Lower lobe of right lung (tissue), 2 donors: Measurements from ENCODE around the gene CDK6. TPM values are rescaled to one million over a fixed set of nuclear protein-coding genes. Genes with fewer than 3 reads are reported as not detected.

Source experiments
- ATAC-seq, 2 donors: fragments of 200-7000 bp; cut with Tn5 transposase; one replicate each; pipeline ENCODE4 v1.9.1; 2020 to 2022; ENCODE audit warnings: mild to moderate bottlenecking in 2 of 2, moderate library complexity in 2 of 2
- DNase-seq: peaks from one replicate; pipeline ENCODE4 v3.0.0-alpha.2; 2020
- H3K27ac ChIP-seq: fragments of 200-600 bp; one replicate; pipeline ENCODE4 v1.8.0; 2022
- H3K27me3 ChIP-seq: fragments of 200-600 bp; one replicate; pipeline ENCODE4 v1.8.0; 2022; ENCODE audit warnings: low read depth
- H3K36me3 ChIP-seq: fragments of 200-600 bp; one replicate; pipeline ENCODE4 v1.8.0; 2022; ENCODE audit warnings: mild to moderate bottlenecking
- H3K4me1 ChIP-seq: fragments of 200-600 bp; one replicate; pipeline ENCODE4 v1.8.0; 2022
- H3K4me3 ChIP-seq: fragments of 200-600 bp; one replicate; pipeline ENCODE4 v1.8.0; 2022; ENCODE audit warnings: mild to moderate bottlenecking
- H3K9me3 ChIP-seq: fragments of 200-600 bp; one replicate; pipeline ENCODE4 v1.8.0; 2022
- intact Hi-C: fragments of 100-400 bp; cut with DNase I; formaldehyde crosslinking; loops from one replicate; pipeline ENCODE4 v1.11.0; 2022
- total RNA-seq: library from RNA; stranded (reverse); fragmentation: NEBNext Ultra II Directional; extraction: Animal tissue kit (Norgen Biotek cat#: 25700); gene quantifications from one replicate; pipeline ENCODE4 v1.2.1, GENCODE V29; 2021
- TF ChIP-seq, protein P1 (sequence below): fragments of 200-600 bp; IDR thresholded peaks from one replicate; pipeline ENCODE4 v1.8.0; 2022; ENCODE audit warnings: antibody characterized with exemption, mild to moderate bottlenecking
- donor health status: DM: no; HTN: yes; CAD: no; lungs with severe emphysema.

CDK6 gene
- total RNA-seq, 1 donor from 2014 or later = 21.7 TPM

DNA sequence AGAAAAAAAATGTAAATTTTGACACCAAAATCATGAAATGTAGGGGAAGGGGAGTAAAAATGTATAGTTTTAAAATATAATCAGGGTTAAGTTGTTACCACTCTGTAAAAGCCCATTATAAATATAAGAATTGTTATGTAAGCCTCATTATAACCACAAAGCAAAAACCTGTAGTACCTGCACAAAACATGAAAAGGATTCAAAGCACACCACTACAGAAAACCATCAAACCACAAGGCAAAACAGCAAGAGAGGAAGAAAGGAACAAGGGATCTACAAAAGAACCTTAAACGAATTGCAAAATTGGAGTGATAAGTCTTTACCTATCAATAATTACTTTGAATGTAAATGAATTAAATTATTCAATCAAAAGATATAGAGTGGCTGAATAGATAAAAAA, 41.0 kb upstream of the CDK6 start:
- ATAC-seq (no peak), DNase-seq (no peak)
- no peak overlapping the region for H3K4me3 ChIP-seq
- intact Hi-C loops = no loop called here
- H3K36me3 ChIP-seq = no peaks in the 10 kb centered on the region
- TF ChIP-seq, protein P1, sequence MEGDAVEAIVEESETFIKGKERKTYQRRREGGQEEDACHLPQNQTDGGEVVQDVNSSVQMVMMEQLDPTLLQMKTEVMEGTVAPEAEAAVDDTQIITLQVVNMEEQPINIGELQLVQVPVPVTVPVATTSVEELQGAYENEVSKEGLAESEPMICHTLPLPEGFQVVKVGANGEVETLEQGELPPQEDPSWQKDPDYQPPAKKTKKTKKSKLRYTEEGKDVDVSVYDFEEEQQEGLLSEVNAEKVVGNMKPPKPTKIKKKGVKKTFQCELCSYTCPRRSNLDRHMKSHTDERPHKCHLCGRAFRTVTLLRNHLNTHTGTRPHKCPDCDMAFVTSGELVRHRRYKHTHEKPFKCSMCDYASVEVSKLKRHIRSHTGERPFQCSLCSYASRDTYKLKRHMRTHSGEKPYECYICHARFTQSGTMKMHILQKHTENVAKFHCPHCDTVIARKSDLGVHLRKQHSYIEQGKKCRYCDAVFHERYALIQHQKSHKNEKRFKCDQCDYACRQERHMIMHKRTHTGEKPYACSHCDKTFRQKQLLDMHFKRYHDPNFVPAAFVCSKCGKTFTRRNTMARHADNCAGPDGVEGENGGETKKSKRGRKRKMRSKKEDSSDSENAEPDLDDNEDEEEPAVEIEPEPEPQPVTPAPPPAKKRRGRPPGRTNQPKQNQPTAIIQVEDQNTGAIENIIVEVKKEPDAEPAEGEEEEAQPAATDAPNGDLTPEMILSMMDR = no peak
- H3K9me3 ChIP-seq = no peaks in the 10 kb centered on the region
- no peak overlapping the region for H3K27ac ChIP-seq
- no peaks in the 10 kb centered on the region for H3K27me3 ChIP-seq
- H3K4me1 ChIP-seq = no peaks in the 10 kb centered on the region

DNA sequence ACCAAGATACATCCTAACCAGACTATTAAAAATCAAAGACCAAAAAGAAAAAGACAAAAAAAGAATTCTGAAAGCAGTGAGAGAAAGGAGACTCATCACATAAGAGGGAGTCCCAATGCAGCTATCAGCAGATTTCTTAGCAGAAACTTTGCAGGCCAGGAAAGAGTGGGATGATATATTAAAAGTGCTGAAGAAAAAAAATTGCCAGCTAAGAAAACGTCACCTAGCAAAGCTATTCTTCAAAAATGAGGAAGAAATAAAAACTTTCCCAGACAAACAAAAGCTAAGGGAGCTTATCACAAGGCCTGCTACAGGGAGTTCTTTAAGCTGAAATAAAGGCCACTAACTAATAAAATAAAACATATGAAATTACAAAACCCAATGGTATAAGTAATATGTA, 40.5 kb upstream of the CDK6 start:
- H3K4me1 ChIP-seq = no peaks in the 10 kb centered on the region
- no peaks in the 10 kb centered on the region for H3K27me3 ChIP-seq
- H3K9me3 ChIP-seq = no peaks in the 10 kb centered on the region
- TF ChIP-seq, protein P1 = no peak
- no peak for ATAC-seq
- no peak overlapping the region for H3K4me3 ChIP-seq
- H3K36me3 ChIP-seq = no peaks in the 10 kb centered on the region
- H3K27ac ChIP-seq = no peak overlapping the region
- intact Hi-C loops = no loop called here
- DNase-seq = no peak

DNA sequence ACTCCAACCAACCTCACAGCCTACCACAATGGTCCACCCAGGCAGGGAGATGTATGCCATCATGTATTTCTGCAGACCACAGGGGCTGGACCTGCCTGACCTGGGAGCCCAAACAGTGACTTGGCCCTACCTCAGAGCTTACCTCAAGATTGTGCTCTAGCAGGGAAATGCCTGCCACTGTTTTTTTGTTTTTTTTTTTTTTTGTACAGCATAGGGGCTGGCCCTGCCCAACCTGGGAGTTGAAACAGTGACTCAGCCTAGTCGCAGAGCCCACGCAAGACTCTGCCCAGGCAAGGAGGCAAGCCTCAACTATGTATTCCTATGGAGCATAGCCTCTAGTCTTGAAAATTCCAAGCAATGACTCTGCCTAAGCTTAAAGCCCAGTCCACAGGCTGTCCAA, 39.3 kb upstream of the CDK6 start:
- Histone ChIP-seq H3K9me3 (no peaks in the 10 kb centered on the region), H3K36me3 (no peaks in the 10 kb centered on the region), H3K27ac (no peak overlapping the region), H3K4me3 (no peak overlapping the region), H3K4me1 (no peaks in the 10 kb centered on the region), H3K27me3 (no peaks in the 10 kb centered on the region)
- intact Hi-C loops = no loop called here
- ATAC-seq = no peak
- no peak for DNase-seq
- TF ChIP-seq, protein P1 = no peak

DNA sequence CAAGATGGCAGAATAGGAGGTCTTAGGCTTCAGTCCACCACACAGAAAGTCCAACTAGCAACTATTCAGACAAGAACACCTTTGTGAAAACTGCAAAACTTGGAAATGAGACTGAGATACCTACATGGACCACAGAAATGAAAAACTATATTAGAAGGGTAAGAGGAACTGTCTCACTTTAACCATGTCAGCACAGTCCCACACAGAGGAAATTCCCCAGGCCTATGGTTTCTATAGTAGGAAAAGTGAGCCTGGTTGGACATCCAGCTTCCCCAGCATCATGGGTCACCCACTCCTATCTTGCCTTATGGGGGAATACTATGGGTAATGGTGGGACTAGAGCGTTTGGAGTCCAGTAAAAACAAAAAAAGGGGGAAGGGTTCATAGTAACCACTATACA, 38.8 kb upstream of the CDK6 start:
- no peak for DNase-seq
- ATAC-seq = no peak
- intact Hi-C loops = no loop called here

DNA sequence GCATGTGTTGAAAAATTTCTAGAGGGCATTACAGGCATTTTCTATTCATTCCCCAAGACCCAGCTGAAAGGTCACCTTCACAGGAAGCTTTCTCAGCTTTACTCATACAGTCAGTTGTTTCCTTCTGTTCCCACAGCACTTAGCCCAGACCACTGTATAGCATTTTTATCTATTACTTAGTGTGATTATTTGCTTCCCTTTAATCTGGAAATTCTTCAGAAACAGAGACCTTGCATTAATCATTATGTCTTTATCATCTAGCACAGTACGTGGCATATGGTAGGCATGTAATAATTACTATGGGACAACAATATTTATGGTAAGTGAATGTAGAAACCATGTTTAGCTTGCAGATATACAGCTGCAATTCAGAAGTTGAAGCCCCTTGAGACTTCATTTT, 38.2 kb upstream of the CDK6 start:
- Histone ChIP-seq H3K36me3 (no peaks in the 10 kb centered on the region), H3K27ac (no peak overlapping the region), H3K9me3 (no peaks in the 10 kb centered on the region), H3K4me3 (no peak overlapping the region), H3K27me3 (no peaks in the 10 kb centered on the region), H3K4me1 (no peaks in the 10 kb centered on the region)
- ATAC-seq (no peak), DNase-seq (no peak)
- TF ChIP-seq, protein P1 = no peak
- intact Hi-C loops = no loop called here

More for the DNA sequence above, 38.8 kb upstream of the CDK6 start:
- Histone ChIP-seq H3K4me1 (no peaks in the 10 kb centered on the region), H3K4me3 (no peak overlapping the region), H3K27ac (no peak overlapping the region), H3K27me3 (no peaks in the 10 kb centered on the region), H3K36me3 (no peaks in the 10 kb centered on the region), H3K9me3 (no peaks in the 10 kb centered on the region)
- TF ChIP-seq, protein P1 = no peak

DNA sequence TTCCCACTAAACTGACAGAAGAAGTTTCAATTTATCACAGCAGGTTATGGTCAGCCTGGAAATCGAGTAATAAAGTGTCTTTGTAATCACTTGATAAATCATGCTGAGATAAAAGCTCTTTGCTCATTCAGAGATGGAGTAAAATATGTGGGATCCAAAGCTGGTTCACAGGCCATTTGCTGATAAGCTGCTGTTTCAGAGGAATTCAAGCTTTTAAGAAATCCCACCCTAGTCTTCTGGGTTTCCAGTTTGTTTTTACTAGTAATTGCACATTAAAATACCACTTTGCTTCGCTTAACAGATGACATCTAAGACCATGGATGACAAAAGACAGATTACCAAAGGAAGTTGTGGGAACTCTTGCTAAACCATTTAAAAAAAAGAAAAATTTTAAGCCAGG, 37.4 kb upstream of the CDK6 start:
- TF ChIP-seq, protein P1 = no peak
- no peak overlapping the region for H3K27ac ChIP-seq
- no peaks in the 10 kb centered on the region for H3K9me3 ChIP-seq
- ATAC-seq = no peak
- H3K4me1 ChIP-seq = no peaks in the 10 kb centered on the region
- no peak for DNase-seq
- H3K27me3 ChIP-seq = no peaks in the 10 kb centered on the region
- no peaks in the 10 kb centered on the region for H3K36me3 ChIP-seq
- intact Hi-C loops = no loop called here
- H3K4me3 ChIP-seq = no peak overlapping the region
